ENCODE measurements around the gene FAM76B.

DNA sequence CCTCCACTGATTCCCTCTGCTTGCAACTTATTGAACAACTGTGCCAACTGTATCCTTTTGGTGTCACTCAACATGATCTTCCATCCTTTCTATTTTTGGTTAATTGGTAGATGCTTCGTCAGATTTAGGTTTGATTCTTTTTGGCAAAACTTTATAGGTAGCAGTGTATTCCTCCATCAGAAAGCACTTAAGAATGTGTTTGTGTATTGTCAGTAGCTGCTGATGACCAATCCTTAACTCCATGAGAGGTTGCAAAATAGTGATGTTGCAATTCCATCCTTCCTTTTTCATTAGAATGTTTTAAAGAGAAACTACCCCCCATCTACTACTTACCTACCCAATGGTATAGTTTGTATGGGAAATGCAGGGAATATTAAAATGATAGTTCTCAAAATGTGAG is 22.1 kb downstream of the FAM76B start:
- TF ChIP-seq, protein P1, sequence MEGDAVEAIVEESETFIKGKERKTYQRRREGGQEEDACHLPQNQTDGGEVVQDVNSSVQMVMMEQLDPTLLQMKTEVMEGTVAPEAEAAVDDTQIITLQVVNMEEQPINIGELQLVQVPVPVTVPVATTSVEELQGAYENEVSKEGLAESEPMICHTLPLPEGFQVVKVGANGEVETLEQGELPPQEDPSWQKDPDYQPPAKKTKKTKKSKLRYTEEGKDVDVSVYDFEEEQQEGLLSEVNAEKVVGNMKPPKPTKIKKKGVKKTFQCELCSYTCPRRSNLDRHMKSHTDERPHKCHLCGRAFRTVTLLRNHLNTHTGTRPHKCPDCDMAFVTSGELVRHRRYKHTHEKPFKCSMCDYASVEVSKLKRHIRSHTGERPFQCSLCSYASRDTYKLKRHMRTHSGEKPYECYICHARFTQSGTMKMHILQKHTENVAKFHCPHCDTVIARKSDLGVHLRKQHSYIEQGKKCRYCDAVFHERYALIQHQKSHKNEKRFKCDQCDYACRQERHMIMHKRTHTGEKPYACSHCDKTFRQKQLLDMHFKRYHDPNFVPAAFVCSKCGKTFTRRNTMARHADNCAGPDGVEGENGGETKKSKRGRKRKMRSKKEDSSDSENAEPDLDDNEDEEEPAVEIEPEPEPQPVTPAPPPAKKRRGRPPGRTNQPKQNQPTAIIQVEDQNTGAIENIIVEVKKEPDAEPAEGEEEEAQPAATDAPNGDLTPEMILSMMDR (conservative IDR thresholded peaks at IDR 0.05; ENCODE audit: low read depth, low read length), result no peak
- TF ChIP-seq EZH2 (IDR thresholded peaks at IDR 0.05; ENCODE audit: low read length, unreplicated experiment), result no peak
